IMR-90 (cell line): Measurements from ENCODE around the gene VILL.

Experiments used
- CHD1 ChIP-seq: IDR thresholded peaks from 2 replicates; pipeline ENCODE4 v1.6.1; 2012; ENCODE audit warnings: low read depth, low read length, improper control_type of control experiment
- MAZ ChIP-seq: IDR thresholded peaks from 2 replicates; pipeline ENCODE4 v1.6.1; 2012; ENCODE audit warnings: low read depth, mild to moderate bottlenecking, low read length, improper control_type of control experiment, moderate library complexity, borderline replicate concordance
- POLR2A ChIP-seq: IDR thresholded peaks from 2 replicates; pipeline ENCODE4 v1.6.1; 2012; ENCODE audit warnings: mild to moderate bottlenecking, low read depth, low read length
- TF ChIP-seq, protein P1 (sequence below): conservative IDR thresholded peaks from 2 replicates; pipeline ENCODE4 v1.5.1; 2012; ENCODE audit warnings: mild to moderate bottlenecking, low read depth, low read length, improper control_type of control experiment

DNA sequence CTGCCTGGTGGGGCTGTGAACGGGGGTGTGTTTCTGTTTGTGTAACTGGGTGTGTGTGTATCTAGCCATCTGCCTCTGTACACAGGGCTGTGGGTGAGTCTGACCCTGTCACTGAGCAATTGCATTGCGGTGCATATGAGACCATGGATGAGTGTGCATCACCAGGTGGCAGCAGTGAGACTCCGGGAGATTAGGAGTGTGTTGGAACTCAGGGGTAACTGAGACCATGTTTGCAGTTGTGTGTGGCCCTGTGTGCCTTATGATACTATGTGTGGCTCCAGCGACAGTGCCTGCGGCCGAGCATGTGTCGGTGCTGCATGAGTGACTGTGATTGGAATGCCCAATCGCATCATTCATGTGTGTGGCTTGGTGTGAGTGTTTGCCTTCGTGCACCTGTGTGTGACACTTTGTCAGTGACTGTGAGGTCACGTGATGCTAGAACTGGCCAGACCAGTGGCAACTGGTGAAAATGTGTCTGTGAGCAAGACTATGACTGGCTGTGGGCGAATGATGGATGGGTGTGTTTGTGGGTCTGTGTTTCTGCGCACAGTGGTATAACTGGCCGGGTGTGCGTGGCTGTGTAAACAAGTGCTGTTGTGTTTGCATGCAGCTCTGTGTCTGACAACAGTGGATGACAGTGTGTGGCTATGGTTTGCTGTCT is 14.0 kb downstream of the VILL start:
- TF ChIP-seq, protein P1, sequence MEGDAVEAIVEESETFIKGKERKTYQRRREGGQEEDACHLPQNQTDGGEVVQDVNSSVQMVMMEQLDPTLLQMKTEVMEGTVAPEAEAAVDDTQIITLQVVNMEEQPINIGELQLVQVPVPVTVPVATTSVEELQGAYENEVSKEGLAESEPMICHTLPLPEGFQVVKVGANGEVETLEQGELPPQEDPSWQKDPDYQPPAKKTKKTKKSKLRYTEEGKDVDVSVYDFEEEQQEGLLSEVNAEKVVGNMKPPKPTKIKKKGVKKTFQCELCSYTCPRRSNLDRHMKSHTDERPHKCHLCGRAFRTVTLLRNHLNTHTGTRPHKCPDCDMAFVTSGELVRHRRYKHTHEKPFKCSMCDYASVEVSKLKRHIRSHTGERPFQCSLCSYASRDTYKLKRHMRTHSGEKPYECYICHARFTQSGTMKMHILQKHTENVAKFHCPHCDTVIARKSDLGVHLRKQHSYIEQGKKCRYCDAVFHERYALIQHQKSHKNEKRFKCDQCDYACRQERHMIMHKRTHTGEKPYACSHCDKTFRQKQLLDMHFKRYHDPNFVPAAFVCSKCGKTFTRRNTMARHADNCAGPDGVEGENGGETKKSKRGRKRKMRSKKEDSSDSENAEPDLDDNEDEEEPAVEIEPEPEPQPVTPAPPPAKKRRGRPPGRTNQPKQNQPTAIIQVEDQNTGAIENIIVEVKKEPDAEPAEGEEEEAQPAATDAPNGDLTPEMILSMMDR: peak; percentile 67
- no peak for TF ChIP-seq POLR2A
- no peak for TF ChIP-seq MAZ
- TF ChIP-seq CHD1: no peak
